Measurements from ENCODE around the gene FBXO34. TPM values are rescaled to one million over a fixed set of nuclear protein-coding genes. Genes with fewer than 3 reads are reported as not detected.

The FBXO34 gene
- total RNA-seq, 4 donors from 2014 or later = 23.9 to 40.8 (median 32.6) TPM

- DNase-seq (ENCODE audit: low spot score in 2 of 2) = no peak
- H3K9me3 ChIP-seq = no peaks in the 10 kb centered on the region
- no peak overlapping the region for H3K4me3 ChIP-seq
- no peaks in the 10 kb centered on the region for H3K27me3 ChIP-seq
- TF ChIP-seq CTCF (IDR thresholded peaks at IDR 0.05) = no peak
- no peak for TF ChIP-seq EP300 (IDR thresholded peaks at IDR 0.05)
- H3K27ac ChIP-seq = no peak overlapping the region
- peaks cover 0 to 5% (median 2%) of the 10 kb centered on the region in 4 donors for H3K4me1 ChIP-seq
- peaks cover 0 to 28% (median 0%) of the 10 kb centered on the region in 3 donors for H3K36me3 ChIP-seq
- 95 to 97% methylated on average over 9 of the region's 9 CpGs for WGBS, 2 donors
These were observed 81.0 kb downstream of the FBXO34 start for GRCh38 chr14:55352201-55352600.

GRCh38 chr14:55353686-55354467 is 82.7 kb downstream of the FBXO34 start:
- WGBS, 2 donors = 88% methylated on average over 11 of the region's 11 CpGs
- H3K36me3 ChIP-seq = peaks cover 0 to 32% (median 0%) of the 10 kb centered on the region in 3 donors

GRCh38 chr14:55354500-55354899 is 83.3 kb downstream of the FBXO34 start:
- H3K4me1 ChIP-seq = peaks cover 0 to 2% (median under 1%) of the 10 kb centered on the region in 4 donors
- peaks cover 0 to 32% (median 0%) of the 10 kb centered on the region in 3 donors for H3K36me3 ChIP-seq
- 50 to 58% methylated on average over 5 of the region's 5 CpGs for WGBS, 2 donors
- DNase-seq (ENCODE audit: low spot score in 2 of 2) = peak in 1 of 2 donors; percentile 38
- H3K9me3 ChIP-seq = no peaks in the 10 kb centered on the region
- H3K27ac ChIP-seq = no peak overlapping the region
- no peak overlapping the region for H3K4me3 ChIP-seq
- no peaks in the 10 kb centered on the region for H3K27me3 ChIP-seq
- TF ChIP-seq POLR2A (IDR thresholded peaks at IDR 0.05) (no peak), CTCF (IDR thresholded peaks at IDR 0.05) (peak; percentile 16 to 51 (median 31))

More at GRCh38 chr14:55353686-55354467, 82.7 kb downstream of the FBXO34 start:
- H3K4me1 ChIP-seq = peaks cover 0 to 5% (median 1%) of the 10 kb centered on the region in 4 donors
- H3K4me3 ChIP-seq = no peak overlapping the region
- no peak for TF ChIP-seq CTCF (IDR thresholded peaks at IDR 0.05)
- no peak for TF ChIP-seq EP300 (IDR thresholded peaks at IDR 0.05)
- no peak for TF ChIP-seq POLR2A (IDR thresholded peaks at IDR 0.05)
- no peaks in the 10 kb centered on the region for H3K9me3 ChIP-seq
- H3K27me3 ChIP-seq = no peaks in the 10 kb centered on the region
- DNase-seq (ENCODE audit: low spot score in 2 of 2) = no peak
- H3K27ac ChIP-seq = no peak overlapping the region

- Histone ChIP-seq H3K36me3 (peaks cover 0 to 26% (median 0%) of the 10 kb centered on the region in 3 donors), H3K9me3 (no peaks in the 10 kb centered on the region), H3K4me3 (no peak overlapping the region), H3K27ac (no peak overlapping the region), H3K27me3 (no peaks in the 10 kb centered on the region), H3K4me1 (no peaks in the 10 kb centered on the region)
- TF ChIP-seq EP300 (IDR thresholded peaks at IDR 0.05) = no peak
- TF ChIP-seq CTCF (IDR thresholded peaks at IDR 0.05) = no peak
- TF ChIP-seq POLR2A (IDR thresholded peaks at IDR 0.05) = no peak
- no peak for DNase-seq (ENCODE audit: low spot score in 2 of 2)
- WGBS, 2 donors = 86 to 98% methylated on average over 6 of the region's 6 CpGs
These were observed 84.7 kb downstream of the FBXO34 start for GRCh38 chr14:55355922-55356321.

- DNase-seq (ENCODE audit: low spot score in 2 of 2) = no peak
- TF ChIP-seq POLR2A (IDR thresholded peaks at IDR 0.05) (no peak), EP300 (IDR thresholded peaks at IDR 0.05) (no peak), CTCF (IDR thresholded peaks at IDR 0.05) (no peak)
- H3K27ac ChIP-seq = no peak overlapping the region
These were observed 85.7 kb downstream of the FBXO34 start for GRCh38 chr14:55356913-55357312.

More at GRCh38 chr14:55356913-55357312, 85.7 kb downstream of the FBXO34 start:
- 75 to 89% methylated on average over 2 of the region's 2 CpGs for WGBS, 2 donors
- H3K36me3 ChIP-seq = peaks cover 0 to 16% (median 0%) of the 10 kb centered on the region in 3 donors
- no peaks in the 10 kb centered on the region for H3K27me3 ChIP-seq
- H3K9me3 ChIP-seq = no peaks in the 10 kb centered on the region
- H3K4me1 ChIP-seq = peaks cover 0 to 7% (median 0%) of the 10 kb centered on the region in 4 donors
- H3K4me3 ChIP-seq = no peak overlapping the region
